ENCODE results near the gene FGF21. TPM values are rescaled to one million over a fixed set of nuclear protein-coding genes. Genes with fewer than 3 reads are reported as not detected.
A peak's percentile ranks its signal among the peaks of the same experiment; 100 is the strongest.

Gene FGF21
- total RNA-seq, 1 donor from 2014 or later: not detected

GRCh38 chr19:48731452-48731851 lies 23.9 kb upstream of the FGF21 start:
- no peak for DNase-seq
- peaks cover 9% of the 10 kb centered on the region for H3K27me3 Mint-ChIP-seq (ENCODE audit: unreplicated experiment)
- TF ChIP-seq, protein P1, sequence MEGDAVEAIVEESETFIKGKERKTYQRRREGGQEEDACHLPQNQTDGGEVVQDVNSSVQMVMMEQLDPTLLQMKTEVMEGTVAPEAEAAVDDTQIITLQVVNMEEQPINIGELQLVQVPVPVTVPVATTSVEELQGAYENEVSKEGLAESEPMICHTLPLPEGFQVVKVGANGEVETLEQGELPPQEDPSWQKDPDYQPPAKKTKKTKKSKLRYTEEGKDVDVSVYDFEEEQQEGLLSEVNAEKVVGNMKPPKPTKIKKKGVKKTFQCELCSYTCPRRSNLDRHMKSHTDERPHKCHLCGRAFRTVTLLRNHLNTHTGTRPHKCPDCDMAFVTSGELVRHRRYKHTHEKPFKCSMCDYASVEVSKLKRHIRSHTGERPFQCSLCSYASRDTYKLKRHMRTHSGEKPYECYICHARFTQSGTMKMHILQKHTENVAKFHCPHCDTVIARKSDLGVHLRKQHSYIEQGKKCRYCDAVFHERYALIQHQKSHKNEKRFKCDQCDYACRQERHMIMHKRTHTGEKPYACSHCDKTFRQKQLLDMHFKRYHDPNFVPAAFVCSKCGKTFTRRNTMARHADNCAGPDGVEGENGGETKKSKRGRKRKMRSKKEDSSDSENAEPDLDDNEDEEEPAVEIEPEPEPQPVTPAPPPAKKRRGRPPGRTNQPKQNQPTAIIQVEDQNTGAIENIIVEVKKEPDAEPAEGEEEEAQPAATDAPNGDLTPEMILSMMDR (IDR thresholded peaks at IDR 0.05; ENCODE audit: partially characterized antibody, unreplicated experiment): no peak
- peaks cover 9% of the 10 kb centered on the region for H3K36me3 Mint-ChIP-seq (ENCODE audit: unreplicated experiment)
- H3K4me1 Mint-ChIP-seq (ENCODE audit: low read depth, unreplicated experiment): peaks cover 4% of the 10 kb centered on the region
- no peak overlapping the region for H3K27ac Mint-ChIP-seq (ENCODE audit: unreplicated experiment)
- H3K9me3 Mint-ChIP-seq (ENCODE audit: unreplicated experiment): peaks cover 8% of the 10 kb centered on the region
- H3K4me3 Mint-ChIP-seq (ENCODE audit: unreplicated experiment): peak overlapping the region; percentile 14

DNA sequence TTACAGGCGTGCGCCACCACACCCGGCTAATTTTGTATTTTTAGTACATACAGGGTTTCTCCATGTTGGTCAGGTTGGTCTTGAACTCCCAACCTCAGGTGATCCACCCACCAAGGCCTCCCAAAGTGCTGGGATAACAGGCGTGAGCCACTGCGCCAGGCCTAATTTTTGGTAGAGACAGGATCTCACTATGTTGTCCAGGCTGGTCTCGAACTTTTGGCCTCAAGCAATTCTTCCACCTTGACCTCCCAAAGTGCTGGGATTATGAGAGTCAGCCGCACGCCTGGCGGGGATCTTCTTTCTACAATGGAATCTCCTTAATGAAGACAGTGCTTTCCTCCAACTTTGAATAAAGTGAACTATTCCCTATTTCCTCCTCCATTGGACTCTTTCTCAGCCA lies 20.7 kb upstream of the FGF21 start:
- peak overlapping the region; percentile 75 for H3K4me3 Mint-ChIP-seq (ENCODE audit: unreplicated experiment)
- H3K9me3 Mint-ChIP-seq (ENCODE audit: unreplicated experiment): peaks cover 20% of the 10 kb centered on the region
- peaks cover 22% of the 10 kb centered on the region for H3K27me3 Mint-ChIP-seq (ENCODE audit: unreplicated experiment)
- TF ChIP-seq, protein P1 (IDR thresholded peaks at IDR 0.05; ENCODE audit: partially characterized antibody, unreplicated experiment): no peak
- peak overlapping the region; percentile 86 for H3K27ac Mint-ChIP-seq (ENCODE audit: unreplicated experiment)
- H3K4me1 Mint-ChIP-seq (ENCODE audit: low read depth, unreplicated experiment): peaks cover 18% of the 10 kb centered on the region
- peaks cover 7% of the 10 kb centered on the region for H3K36me3 Mint-ChIP-seq (ENCODE audit: unreplicated experiment)
- DNase-seq: no peak

DNA sequence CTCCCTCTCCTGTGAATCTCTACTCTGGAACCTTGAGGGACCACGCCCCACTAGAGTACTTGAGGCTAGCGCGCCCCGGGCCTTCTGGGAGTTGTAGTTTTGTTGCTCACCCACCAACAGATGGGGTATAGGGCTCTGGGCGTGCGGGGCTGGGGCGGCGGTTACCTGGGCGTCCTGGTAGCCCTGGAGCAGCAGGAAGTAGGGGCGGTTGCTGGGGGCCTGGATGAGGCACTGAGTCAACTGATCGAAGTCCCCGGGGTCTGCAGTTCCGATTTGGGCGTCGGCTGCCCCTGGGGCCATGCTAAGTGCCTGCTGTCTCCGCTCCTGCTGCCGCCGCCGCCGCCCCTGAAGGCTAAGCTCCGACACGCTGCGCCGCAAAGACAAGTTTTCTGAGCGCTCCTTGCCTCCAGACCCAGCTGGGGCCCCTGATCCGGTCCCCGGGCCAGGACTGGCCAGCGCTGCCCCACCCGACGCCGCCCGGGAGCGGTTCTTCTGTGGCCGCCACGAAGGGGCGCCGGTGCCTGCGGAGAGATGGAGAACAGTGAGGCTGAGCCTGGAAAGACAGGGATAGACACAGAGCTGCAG lies 20.2 kb upstream of the FGF21 start:
- DNase-seq: peak; percentile 88
- peak overlapping the region; percentile 75 for H3K4me3 Mint-ChIP-seq (ENCODE audit: unreplicated experiment)
- TF ChIP-seq, protein P1 (IDR thresholded peaks at IDR 0.05; ENCODE audit: partially characterized antibody, unreplicated experiment): no peak
- peaks cover 17% of the 10 kb centered on the region for H3K9me3 Mint-ChIP-seq (ENCODE audit: unreplicated experiment)
- H3K36me3 Mint-ChIP-seq (ENCODE audit: unreplicated experiment): peaks cover 7% of the 10 kb centered on the region
- H3K27me3 Mint-ChIP-seq (ENCODE audit: unreplicated experiment): peaks cover 22% of the 10 kb centered on the region
- peak overlapping the region; percentile 86 for H3K27ac Mint-ChIP-seq (ENCODE audit: unreplicated experiment)
- H3K4me1 Mint-ChIP-seq (ENCODE audit: low read depth, unreplicated experiment): peaks cover 18% of the 10 kb centered on the region

DNA sequence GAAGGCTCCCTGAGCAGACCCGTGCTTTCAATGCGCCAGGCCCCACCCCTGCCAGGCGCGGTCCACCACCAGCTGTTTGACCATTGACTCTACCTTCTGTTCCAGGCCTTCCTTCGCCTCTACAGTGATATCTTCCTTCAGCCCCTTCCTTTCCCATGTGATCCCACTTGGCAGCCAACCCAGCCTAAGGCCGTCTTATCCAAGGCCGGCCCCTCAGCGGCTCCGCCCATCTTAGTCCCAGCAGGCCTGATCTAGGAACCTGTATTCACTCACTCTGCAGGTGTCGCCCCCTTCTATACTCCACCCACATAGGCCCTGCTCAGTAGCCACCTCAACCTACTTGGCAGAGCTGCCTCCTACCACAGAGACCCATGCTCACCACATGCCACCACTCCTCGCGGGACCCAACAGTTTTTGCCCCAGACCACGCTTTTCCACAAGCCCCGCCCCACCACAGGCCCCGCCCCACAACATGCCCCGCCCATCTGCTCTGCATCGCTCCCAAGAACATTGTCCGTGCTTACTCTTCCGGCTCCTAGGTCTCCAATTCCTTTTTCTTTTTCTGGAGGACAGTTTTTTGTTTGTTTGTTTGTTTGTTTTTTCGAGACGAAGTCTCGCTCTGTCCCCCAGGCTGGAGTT lies 17.8 kb upstream of the FGF21 start:
- peaks cover 20% of the 10 kb centered on the region for H3K27me3 Mint-ChIP-seq (ENCODE audit: unreplicated experiment)
- DNase-seq: peak; percentile 68
- TF ChIP-seq, protein P1 (IDR thresholded peaks at IDR 0.05; ENCODE audit: partially characterized antibody, unreplicated experiment): no peak
- H3K4me3 Mint-ChIP-seq (ENCODE audit: unreplicated experiment): peak overlapping the region; percentile 83
- no peaks in the 10 kb centered on the region for H3K36me3 Mint-ChIP-seq (ENCODE audit: unreplicated experiment)
- peaks cover 15% of the 10 kb centered on the region for H3K9me3 Mint-ChIP-seq (ENCODE audit: unreplicated experiment)
- peaks cover 21% of the 10 kb centered on the region for H3K4me1 Mint-ChIP-seq (ENCODE audit: low read depth, unreplicated experiment)
- peak overlapping the region; percentile 94 for H3K27ac Mint-ChIP-seq (ENCODE audit: unreplicated experiment)
